Endothelial cell of umbilical vein (primary cell): Measurements from ENCODE around the gene PNPLA7. TPM values are rescaled to one million over a fixed set of nuclear protein-coding genes. Genes with fewer than 3 reads are reported as not detected.
"Not testable (repeated sequence)": the region's sequence is repeated elsewhere in the genome, so short reads cannot be mapped to it uniquely, and the experiment has no call there.

ENCODE experiments used
- BruUV-seq: library from RNA; stranded (reverse); fragments of 400-500 nt; replicated peaks from 2 replicates; lab custom pipeline; 2021; lab: Mats Ljungman, UMichigan
- CTCF ChIA-PET: fragments of 300-600, 350-600 bp; sonication (Branson Sonifier 250); formaldehyde crosslinking; loops from one replicate; lab custom pipeline; 2021; ENCODE audit warnings: antibody characterized with exemption, inconsistent platforms; lab: Charles Lee
- POLR2A ChIA-PET: fragments of 300-600, 350-600 bp; sonication (Branson Sonifier 250); formaldehyde crosslinking; loops from one replicate; lab custom pipeline; 2021; ENCODE audit warnings: antibody characterized with exemption, inconsistent platforms; lab: Charles Lee
- DNase-seq: peaks from one replicate; pipeline ENCODE4 v3.0.0-alpha.2; 2011; ENCODE audit warnings: low read depth, low spot score
- FAIRE-seq: peaks from 2 replicates; lab custom pipeline; 2011; peaks lifted over from hg19 to GRCh38; lab: Jason Lieb, UNC
- H2AFZ ChIP-seq: 2 replicates; pipeline ENCODE4 v1.6.0; 2012; ENCODE audit warnings: low read depth, low read length, control low read depth, inconsistent platforms
- H3K27ac ChIP-seq: 2 replicates; pipeline ENCODE4 v1.5.1; 2011; ENCODE audit warnings: low read depth, mild to moderate bottlenecking, control low read depth, low read length, moderate library complexity; ENCODE audit not compliant: insufficient read depth
- H3K27me3 ChIP-seq, 2 experiments: 2 replicates each; pipeline versions ENCODE4 v1.6.0 to v1.6.1; 2011; ENCODE audit warnings: low read length in 2 of 2, mixed read lengths in 1 of 2; ENCODE audit not compliant: control insufficient read depth in 2 of 2, insufficient read depth in 2 of 2
- H3K36me3 ChIP-seq, 2 experiments: 2 replicates in 1 of 2; 3 replicates in 1 of 2; pipeline ENCODE4 v1.5.1; 2011; ENCODE audit warnings: low read length in 2 of 2, mild to moderate bottlenecking in 1 of 2, moderate library complexity in 1 of 2; ENCODE audit not compliant: control insufficient read depth in 2 of 2, insufficient read depth in 2 of 2; ENCODE audit errors: extremely low read depth in 1 of 2
- H3K4me1 ChIP-seq: 3 replicates; pipeline ENCODE4 v1.5.1; 2011; ENCODE audit warnings: mild to moderate bottlenecking, low read length; ENCODE audit not compliant: control insufficient read depth, insufficient read depth; ENCODE audit errors: extremely low read depth
- H3K4me2 ChIP-seq: 2 replicates; pipeline ENCODE4 v1.6.1; 2011; ENCODE audit warnings: low read length, control low read depth, mixed read lengths; ENCODE audit not compliant: insufficient read depth
- H3K4me3 ChIP-seq, 3 experiments: fragments of 200-600 bp in 1 of 3; sonication (generic), shearing (Covaris generic) in 1 of 3; replicated peaks in 1 of 3; 2 replicates each; pipeline ENCODE4 v1.5.1; 2011 to 2016; ENCODE audit warnings: control low read depth in 3 of 3, low read length in 3 of 3, mild to moderate bottlenecking in 2 of 3, inconsistent platforms in 1 of 3, low read depth in 1 of 3, moderate library complexity in 1 of 3; ENCODE audit not compliant: insufficient read depth in 1 of 3
- H3K79me2 ChIP-seq: 2 replicates; pipeline ENCODE4 v1.6.0; 2012; ENCODE audit warnings: low read length, inconsistent platforms; ENCODE audit not compliant: control insufficient read depth, insufficient read depth
- H3K9ac ChIP-seq: replicated peaks from 2 replicates; pipeline ENCODE3; 2011; ENCODE audit warnings: low read length, control low read depth; ENCODE audit not compliant: insufficient read depth; ENCODE audit errors: extremely low read depth
- H3K9me1 ChIP-seq: replicated peaks from 3 replicates; pipeline ENCODE4 v1.6.0; 2011; ENCODE audit warnings: mild to moderate bottlenecking, low read length; ENCODE audit not compliant: control insufficient read depth, insufficient read depth; ENCODE audit errors: extremely low read depth
- H3K9me3 ChIP-seq: replicated peaks from 2 replicates; pipeline ENCODE4 v1.5.1; 2012; ENCODE audit warnings: low read length, inconsistent platforms; ENCODE audit not compliant: control insufficient read depth, insufficient read depth
- H4K20me1 ChIP-seq: replicated peaks from 2 replicates; pipeline ENCODE3; 2011; ENCODE audit warnings: mild to moderate bottlenecking, low read length; ENCODE audit not compliant: control insufficient read depth, insufficient read depth; ENCODE audit errors: extremely low read depth
- dilution Hi-C: fragments of 300-500 bp; cut with MboI; formaldehyde crosslinking; loops from one replicate; pipeline ENCODE4 v1.15.0; 2019; ENCODE audit warnings: low sequenced_read_pairs; ENCODE audit not compliant: extremely low pct_ligation_motif_present
- intact Hi-C: fragments of 100-400 bp; cut with micrococcal nuclease; formaldehyde crosslinking; loops from one replicate; pipeline ENCODE4 v1.10.0; 2022
- polyA plus RNA-seq, 4 experiments: library from polyadenylated mRNA; depleted of rRNA in 3 of 4; stranded (reverse) in 3 of 4; unstranded in 1 of 4; fragments of >200 nt; gene quantifications; 2 replicates each; pipeline versions ENCODE4 v1.2.1 to v1.2.3, GENCODE V29; 2011 to 2012; ENCODE audit warnings: missing spikeins in 1 of 4
- total RNA-seq: library from RNA; stranded (reverse); gene quantifications from 2 replicates; pipeline ENCODE4 v1.2.3, GENCODE V29; 2021

The PNPLA7 gene
- total and polyA plus RNA-seq, 2 donors (not counting 3 experiments of a cell fraction or from before 2014, with no cell fraction given), result 1.0 to 1.9 TPM

DNA sequence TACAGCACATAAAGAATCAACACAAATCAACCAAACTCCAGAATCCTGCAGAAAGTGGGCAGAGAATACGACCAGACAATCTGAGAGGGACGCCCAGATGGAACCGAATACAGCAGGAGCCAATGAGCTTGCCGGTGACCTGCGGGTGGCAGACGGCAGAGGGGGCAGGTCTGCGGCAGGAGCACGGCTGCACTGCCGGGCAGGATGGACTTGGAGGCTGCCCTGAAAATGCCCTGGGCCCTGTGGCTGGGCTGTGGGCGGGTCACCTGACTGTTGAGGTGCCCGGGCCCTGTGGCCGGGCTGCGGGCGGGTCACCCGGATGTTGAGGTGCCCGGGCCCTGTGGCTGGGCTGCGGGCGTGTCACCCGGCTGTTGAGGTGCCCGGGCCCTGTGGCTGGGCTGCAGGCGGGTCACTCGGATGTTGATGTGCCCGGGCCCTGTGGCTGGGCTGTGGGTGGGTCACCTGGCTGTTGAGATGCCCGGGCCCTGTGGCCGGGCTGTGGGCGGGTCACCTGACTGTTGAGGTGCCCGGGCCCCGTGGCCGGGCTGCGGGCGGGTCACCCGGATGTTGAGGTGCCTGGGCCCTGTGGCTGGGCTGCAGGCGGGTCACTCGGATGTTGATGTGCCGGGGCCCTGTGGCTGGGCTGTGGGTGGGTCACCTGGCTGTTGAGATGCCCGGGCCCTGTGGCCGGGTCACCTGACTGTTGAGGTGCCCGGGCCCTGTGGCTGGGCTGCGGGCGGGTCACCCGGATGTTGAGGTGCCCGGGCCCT is 36.2 kb downstream of the PNPLA7 start:
- intact Hi-C loops, H3K9me1 ChIP-seq, H3K4me2 ChIP-seq, FAIRE-seq, H3K4me1 ChIP-seq, H3K9ac ChIP-seq, H3K27ac ChIP-seq, H3K79me2 ChIP-seq, H3K36me3 ChIP-seq, DNase-seq, POLR2A ChIA-PET, dilution Hi-C loops, H3K4me3 ChIP-seq, H4K20me1 ChIP-seq, CTCF ChIA-PET, H2AFZ ChIP-seq, BruUV-seq, H3K9me3 ChIP-seq, H3K27me3 ChIP-seq: not testable (repeated sequence)

- CTCF ChIA-PET, H3K27me3 ChIP-seq, dilution Hi-C loops, H3K4me2 ChIP-seq, POLR2A ChIA-PET, H3K9me3 ChIP-seq, BruUV-seq, H3K9ac ChIP-seq, DNase-seq, H3K4me3 ChIP-seq, H3K9me1 ChIP-seq, FAIRE-seq, H3K4me1 ChIP-seq, H3K79me2 ChIP-seq, H4K20me1 ChIP-seq, H2AFZ ChIP-seq, intact Hi-C loops, H3K27ac ChIP-seq, H3K36me3 ChIP-seq: not testable (repeated sequence)
Measured at GRCh38 chr9:137513136-137513535, 37.1 kb downstream of the PNPLA7 start.
